ENCODE results near the gene B3GNT5. TPM values are rescaled to one million over a fixed set of nuclear protein-coding genes. Genes with fewer than 3 reads are reported as not detected.

The B3GNT5 gene
- total RNA-seq, 1 experiment from 2014 or later, result 7.7 TPM

DNA sequence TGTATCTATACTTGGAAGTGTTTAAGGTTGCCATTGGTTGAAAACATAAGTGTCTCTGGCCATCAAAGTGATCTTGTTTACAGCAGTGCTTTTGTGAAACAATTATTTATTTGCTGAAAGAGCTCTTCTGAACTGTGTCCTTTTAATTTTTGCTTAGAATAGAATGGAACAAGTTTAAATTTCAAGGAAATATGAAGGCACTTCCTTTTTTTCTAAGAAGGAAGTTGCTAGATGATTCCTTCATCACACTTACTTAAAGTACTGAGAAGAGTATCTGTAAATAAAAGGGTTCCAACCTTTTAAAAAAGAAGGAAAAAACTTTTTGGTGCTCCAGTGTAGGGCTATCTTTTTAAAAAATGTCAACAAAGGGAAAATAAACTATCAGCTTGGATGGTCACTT, 19.7 kb downstream of the B3GNT5 start (continued):
- TF ChIP-seq, protein P1, sequence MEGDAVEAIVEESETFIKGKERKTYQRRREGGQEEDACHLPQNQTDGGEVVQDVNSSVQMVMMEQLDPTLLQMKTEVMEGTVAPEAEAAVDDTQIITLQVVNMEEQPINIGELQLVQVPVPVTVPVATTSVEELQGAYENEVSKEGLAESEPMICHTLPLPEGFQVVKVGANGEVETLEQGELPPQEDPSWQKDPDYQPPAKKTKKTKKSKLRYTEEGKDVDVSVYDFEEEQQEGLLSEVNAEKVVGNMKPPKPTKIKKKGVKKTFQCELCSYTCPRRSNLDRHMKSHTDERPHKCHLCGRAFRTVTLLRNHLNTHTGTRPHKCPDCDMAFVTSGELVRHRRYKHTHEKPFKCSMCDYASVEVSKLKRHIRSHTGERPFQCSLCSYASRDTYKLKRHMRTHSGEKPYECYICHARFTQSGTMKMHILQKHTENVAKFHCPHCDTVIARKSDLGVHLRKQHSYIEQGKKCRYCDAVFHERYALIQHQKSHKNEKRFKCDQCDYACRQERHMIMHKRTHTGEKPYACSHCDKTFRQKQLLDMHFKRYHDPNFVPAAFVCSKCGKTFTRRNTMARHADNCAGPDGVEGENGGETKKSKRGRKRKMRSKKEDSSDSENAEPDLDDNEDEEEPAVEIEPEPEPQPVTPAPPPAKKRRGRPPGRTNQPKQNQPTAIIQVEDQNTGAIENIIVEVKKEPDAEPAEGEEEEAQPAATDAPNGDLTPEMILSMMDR (IDR thresholded peaks at IDR 0.05), result no peak
- TF ChIP-seq GRHL2 (CRISPR knock-in tag; IDR thresholded peaks at IDR 0.05; ENCODE audit: insufficient replicate concordance, severe bottlenecking) (no peak), ZNF281 (CRISPR knock-in tag; IDR thresholded peaks at IDR 0.05) (no peak), HMGXB4 (CRISPR knock-in tag; IDR thresholded peaks at IDR 0.05) (no peak), MYBL2 (CRISPR knock-in tag; IDR thresholded peaks at IDR 0.05) (no peak), TP53 (CRISPR knock-in tag; IDR thresholded peaks at IDR 0.05) (no peak), ETV6 (CRISPR knock-in tag; IDR thresholded peaks at IDR 0.05) (no peak)

GRCh38 chr3:183274609-183275008, 21.6 kb downstream of the B3GNT5 start:
- ATAC-seq (no peak), DNase-seq (ENCODE audit: low spot score) (no peak)
- Mint-ChIP-seq H3K27ac (no peak overlapping the region), H3K27me3 (ENCODE audit: low read depth) (no peaks in the 10 kb centered on the region), H3K4me1 (no peaks in the 10 kb centered on the region), H3K36me3 (peaks cover 2% of the 10 kb centered on the region), H3K4me3 (no peak overlapping the region), H3K9me3 (no peaks in the 10 kb centered on the region)
- POLR2A ChIA-PET, result no interaction called here
- TF ChIP-seq FOXJ3 (CRISPR knock-in tag; IDR thresholded peaks at IDR 0.05; ENCODE audit: borderline replicate concordance) (no peak), ZNF232 (CRISPR knock-in tag; IDR thresholded peaks at IDR 0.05) (no peak), FOXK1 (CRISPR knock-in tag; IDR thresholded peaks at IDR 0.05) (no peak), ZNF317 (CRISPR knock-in tag; IDR thresholded peaks at IDR 0.05; ENCODE audit: borderline replicate concordance, low read depth) (no peak), ZMAT4 (CRISPR knock-in tag; IDR thresholded peaks at IDR 0.05) (no peak), NR1H2 (CRISPR knock-in tag; IDR thresholded peaks at IDR 0.05) (no peak), IRF2 (CRISPR knock-in tag; IDR thresholded peaks at IDR 0.05; ENCODE audit: borderline replicate concordance, low read depth) (no peak), ESRRA (CRISPR knock-in tag; IDR thresholded peaks at IDR 0.05; ENCODE audit: borderline replicate concordance) (no peak), NR3C1 (CRISPR knock-in tag; conservative IDR thresholded peaks at IDR 0.05; ENCODE audit: low read depth) (no peak), TEAD4 (CRISPR knock-in tag; IDR thresholded peaks at IDR 0.05) (no peak)
- TF ChIP-seq, protein P2, sequence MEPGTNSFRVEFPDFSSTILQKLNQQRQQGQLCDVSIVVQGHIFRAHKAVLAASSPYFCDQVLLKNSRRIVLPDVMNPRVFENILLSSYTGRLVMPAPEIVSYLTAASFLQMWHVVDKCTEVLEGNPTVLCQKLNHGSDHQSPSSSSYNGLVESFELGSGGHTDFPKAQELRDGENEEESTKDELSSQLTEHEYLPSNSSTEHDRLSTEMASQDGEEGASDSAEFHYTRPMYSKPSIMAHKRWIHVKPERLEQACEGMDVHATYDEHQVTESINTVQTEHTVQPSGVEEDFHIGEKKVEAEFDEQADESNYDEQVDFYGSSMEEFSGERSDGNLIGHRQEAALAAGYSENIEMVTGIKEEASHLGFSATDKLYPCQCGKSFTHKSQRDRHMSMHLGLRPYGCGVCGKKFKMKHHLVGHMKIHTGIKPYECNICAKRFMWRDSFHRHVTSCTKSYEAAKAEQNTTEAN (CRISPR knock-in tag; IDR thresholded peaks at IDR 0.05), result no peak
- TF ChIP-seq, protein P3, sequence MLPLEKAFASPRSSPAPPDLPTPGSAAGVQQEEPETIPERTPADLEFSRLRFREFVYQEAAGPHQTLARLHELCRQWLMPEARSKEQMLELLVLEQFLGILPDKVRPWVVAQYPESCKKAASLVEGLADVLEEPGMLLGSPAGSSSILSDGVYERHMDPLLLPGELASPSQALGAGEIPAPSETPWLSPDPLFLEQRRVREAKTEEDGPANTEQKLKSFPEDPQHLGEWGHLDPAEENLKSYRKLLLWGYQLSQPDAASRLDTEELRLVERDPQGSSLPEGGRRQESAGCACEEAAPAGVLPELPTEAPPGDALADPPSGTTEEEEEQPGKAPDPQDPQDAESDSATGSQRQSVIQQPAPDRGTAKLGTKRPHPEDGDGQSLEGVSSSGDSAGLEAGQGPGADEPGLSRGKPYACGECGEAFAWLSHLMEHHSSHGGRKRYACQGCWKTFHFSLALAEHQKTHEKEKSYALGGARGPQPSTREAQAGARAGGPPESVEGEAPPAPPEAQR (CRISPR knock-in tag; IDR thresholded peaks at IDR 0.05), result no peak
- TF ChIP-seq, protein P4, sequence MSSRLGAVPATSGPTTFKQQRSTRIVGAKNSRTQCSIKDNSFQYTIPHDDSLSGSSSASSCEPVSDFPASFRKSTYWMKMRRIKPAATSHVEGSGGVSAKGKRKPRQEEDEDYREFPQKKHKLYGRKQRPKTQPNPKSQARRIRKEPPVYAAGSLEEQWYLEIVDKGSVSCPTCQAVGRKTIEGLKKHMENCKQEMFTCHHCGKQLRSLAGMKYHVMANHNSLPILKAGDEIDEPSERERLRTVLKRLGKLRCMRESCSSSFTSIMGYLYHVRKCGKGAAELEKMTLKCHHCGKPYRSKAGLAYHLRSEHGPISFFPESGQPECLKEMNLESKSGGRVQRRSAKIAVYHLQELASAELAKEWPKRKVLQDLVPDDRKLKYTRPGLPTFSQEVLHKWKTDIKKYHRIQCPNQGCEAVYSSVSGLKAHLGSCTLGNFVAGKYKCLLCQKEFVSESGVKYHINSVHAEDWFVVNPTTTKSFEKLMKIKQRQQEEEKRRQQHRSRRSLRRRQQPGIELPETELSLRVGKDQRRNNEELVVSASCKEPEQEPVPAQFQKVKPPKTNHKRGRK (CRISPR knock-in tag; IDR thresholded peaks at IDR 0.05; ENCODE audit: borderline replicate concordance), result no peak
- CTCF ChIA-PET, result no interaction called here
